Transverse colon (tissue), 4 donors: ENCODE measurements around the gene GCFC2. TPM values are rescaled to one million over a fixed set of nuclear protein-coding genes. Genes with fewer than 3 reads are reported as not detected.

ENCODE experiments used
- DNase-seq: peaks from one replicate; pipeline ENCODE4 v3.0.0-alpha.2; 2019
- H3K27ac ChIP-seq, 4 donors: fragments of 200-600 bp; sonication (generic); 2 replicates each; pipeline ENCODE4 v1.5.1; 2016 to 2018; ENCODE audit warnings: inconsistent platforms in 4 of 4
- H3K27me3 ChIP-seq: fragments of 200-600 bp; sonication (generic); 2 replicates; pipeline ENCODE4 v1.5.1; 2017; ENCODE audit warnings: inconsistent platforms
- H3K36me3 ChIP-seq, 4 donors: fragments of 200-600 bp; sonication (generic); 2 replicates each; pipeline ENCODE4 v1.5.1; 2017 to 2019; ENCODE audit warnings: inconsistent platforms in 4 of 4
- H3K4me1 ChIP-seq, 4 donors: fragments of 200-600 bp; sonication (generic); 2 replicates each; pipeline ENCODE4 v1.5.1; 2017 to 2020; ENCODE audit warnings: inconsistent platforms in 4 of 4
- H3K4me3 ChIP-seq, 4 donors: fragments of 200-600 bp; sonication (generic); 1 replicate in 1 of 4; 2 replicates in 3 of 4; pipeline versions ENCODE4 v1.5.1 to v1.6.1; 2017 to 2019; ENCODE audit warnings: inconsistent platforms in 4 of 4
- H3K9me3 ChIP-seq, 2 donors: fragments of 200-600 bp; sonication (generic); 2 replicates each; pipeline ENCODE4 v1.5.1; 2017 to 2019; ENCODE audit warnings: inconsistent platforms in 2 of 2
- EP300 ChIP-seq: sonication (generic); formaldehyde crosslinking; IDR thresholded peaks from one replicate; pipeline ENCODE4 v1.6.1; 2017; ENCODE audit warnings: antibody characterized with exemption, low read depth
- POLR2A ChIP-seq: fragments of 450-650 bp; IDR thresholded peaks from one replicate; pipeline ENCODE4 v1.6.1; 2016; ENCODE audit warnings: antibody characterized with exemption, mild to moderate bottlenecking, moderate library complexity
- POLR2AphosphoS5 ChIP-seq, 3 donors: sonication (generic); formaldehyde crosslinking; IDR thresholded peaks; one replicate each; pipeline ENCODE4 v1.6.1; 2016; ENCODE audit warnings: antibody characterized with exemption in 3 of 3
- WGBS, 2 donors: methylation state at CpG; one replicate each; pipeline ENCODE4 v1.1.5; 2018; ENCODE audit warnings: low coverage in 1 of 2; 5-methylcytosine and 5-hydroxymethylcytosine counted together
- in situ Hi-C, 4 donors: fragments of 200-750 bp; cut with MboI; loops; one replicate each; pipeline versions ENCODE4 v1.15.0 to v1.15.1; 2017; ENCODE audit warnings: low sequenced_read_pairs in 3 of 4, low pct_ligation_motif_present in 1 of 4, low pct_unique_long_range_greater_than_20kb in 1 of 4
- intact Hi-C: fragments of 100-400 bp; cut with DNase I; formaldehyde crosslinking; loops from one replicate; pipeline ENCODE4 v1.15.1; 2023; ENCODE audit warnings: low total_unique reads
- total RNA-seq, 4 donors: library from RNA; depleted of rRNA; stranded (reverse); fragments of >200 nt; gene quantifications; one replicate each; pipeline ENCODE4 v1.1.0, GENCODE V29; 2016
- TF ChIP-seq, protein P1 (sequence below), 5 experiments: fragments of 200-600 bp in 3 of 5; fragments of 450-650 bp in 2 of 5; sonication (generic) in 3 of 5; IDR thresholded peaks; 1 replicate in 2 of 5; 2 replicates in 3 of 5; pipeline ENCODE4 v1.5.1; 2016 to 2017; ENCODE audit warnings: antibody characterized with exemption in 5 of 5, inconsistent platforms in 3 of 5, mild to moderate bottlenecking in 2 of 5, moderate library complexity in 1 of 5

The GCFC2 gene
- total RNA-seq, 4 donors from 2014 or later: 18.2 to 43.2 (median 27.3) TPM

DNA sequence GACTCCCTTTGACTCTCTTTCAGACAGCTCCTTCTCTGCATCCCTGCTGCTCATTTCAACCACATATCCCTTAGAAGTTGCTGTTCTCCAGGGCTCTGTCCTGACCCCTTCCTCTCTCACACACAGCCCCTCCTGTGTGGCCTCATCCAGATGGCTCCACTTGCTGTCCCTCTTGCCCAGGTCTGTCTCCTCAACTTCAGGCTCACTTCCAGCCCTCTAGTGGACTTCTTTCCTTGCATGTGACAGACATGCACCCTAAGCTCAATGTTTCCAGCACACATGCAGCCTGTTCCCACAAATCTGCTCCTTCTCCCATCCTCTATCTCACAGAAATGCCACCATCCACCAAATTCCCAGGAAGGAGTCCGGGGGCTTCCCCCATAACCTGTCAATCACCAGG, 73.1 kb downstream of the GCFC2 start:
- in situ Hi-C loops (no loop called here), intact Hi-C loops (no loop called here)
- TF ChIP-seq POLR2A (no peak), EP300 (no peak), POLR2AphosphoS5 (IDR thresholded peaks at IDR 0.05) (no peak)
- TF ChIP-seq, protein P1, sequence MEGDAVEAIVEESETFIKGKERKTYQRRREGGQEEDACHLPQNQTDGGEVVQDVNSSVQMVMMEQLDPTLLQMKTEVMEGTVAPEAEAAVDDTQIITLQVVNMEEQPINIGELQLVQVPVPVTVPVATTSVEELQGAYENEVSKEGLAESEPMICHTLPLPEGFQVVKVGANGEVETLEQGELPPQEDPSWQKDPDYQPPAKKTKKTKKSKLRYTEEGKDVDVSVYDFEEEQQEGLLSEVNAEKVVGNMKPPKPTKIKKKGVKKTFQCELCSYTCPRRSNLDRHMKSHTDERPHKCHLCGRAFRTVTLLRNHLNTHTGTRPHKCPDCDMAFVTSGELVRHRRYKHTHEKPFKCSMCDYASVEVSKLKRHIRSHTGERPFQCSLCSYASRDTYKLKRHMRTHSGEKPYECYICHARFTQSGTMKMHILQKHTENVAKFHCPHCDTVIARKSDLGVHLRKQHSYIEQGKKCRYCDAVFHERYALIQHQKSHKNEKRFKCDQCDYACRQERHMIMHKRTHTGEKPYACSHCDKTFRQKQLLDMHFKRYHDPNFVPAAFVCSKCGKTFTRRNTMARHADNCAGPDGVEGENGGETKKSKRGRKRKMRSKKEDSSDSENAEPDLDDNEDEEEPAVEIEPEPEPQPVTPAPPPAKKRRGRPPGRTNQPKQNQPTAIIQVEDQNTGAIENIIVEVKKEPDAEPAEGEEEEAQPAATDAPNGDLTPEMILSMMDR (IDR thresholded peaks at IDR 0.05): no peak
- H3K27ac ChIP-seq: no peak overlapping the region
- H3K4me1 ChIP-seq: peaks cover 0 to 5% (median 0%) of the 10 kb centered on the region in 4 donors
- DNase-seq: no peak
- no peaks in the 10 kb centered on the region for H3K36me3 ChIP-seq
- H3K9me3 ChIP-seq: no peaks in the 10 kb centered on the region
- peaks cover 4% of the 10 kb centered on the region for H3K27me3 ChIP-seq
- WGBS, 2 donors: 52 to 83% methylated on average over 1 of the region's 1 CpG
- H3K4me3 ChIP-seq: no peak overlapping the region

DNA sequence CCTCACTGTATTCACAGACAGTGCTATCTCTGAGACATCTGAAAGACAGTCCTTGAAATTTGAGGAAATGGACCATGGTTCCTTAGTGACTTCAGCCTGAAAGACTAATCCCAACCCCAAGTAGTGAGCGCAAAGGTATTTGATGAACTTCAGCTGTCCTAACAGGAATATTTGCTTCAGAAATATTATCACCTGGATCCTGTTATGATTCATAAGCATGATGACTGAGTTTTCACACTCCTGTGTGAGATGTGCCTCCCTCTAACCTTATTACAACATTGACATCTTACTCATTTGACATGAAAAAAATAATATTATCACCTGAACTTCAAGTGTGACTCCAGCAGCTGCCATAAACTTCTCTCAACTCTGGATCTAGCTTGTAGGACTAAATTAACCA, 75.8 kb downstream of the GCFC2 start:
- in situ Hi-C loops: no loop called here
- no peak for DNase-seq
- TF ChIP-seq EP300 (no peak), POLR2AphosphoS5 (IDR thresholded peaks at IDR 0.05) (no peak), POLR2A (no peak)
- TF ChIP-seq, protein P1 (IDR thresholded peaks at IDR 0.05): no peak
- Histone ChIP-seq H3K9me3 (no peaks in the 10 kb centered on the region), H3K27ac (no peak overlapping the region), H3K4me1 (no peaks in the 10 kb centered on the region), H3K27me3 (peaks cover 4% of the 10 kb centered on the region), H3K4me3 (no peak overlapping the region), H3K36me3 (no peaks in the 10 kb centered on the region)
- 57% methylated on average over 1 of the region's 1 CpG; no CpG with 5 or more reads in 1 of the 2 donors for WGBS, 2 donors
- intact Hi-C loops: no loop called here

DNA sequence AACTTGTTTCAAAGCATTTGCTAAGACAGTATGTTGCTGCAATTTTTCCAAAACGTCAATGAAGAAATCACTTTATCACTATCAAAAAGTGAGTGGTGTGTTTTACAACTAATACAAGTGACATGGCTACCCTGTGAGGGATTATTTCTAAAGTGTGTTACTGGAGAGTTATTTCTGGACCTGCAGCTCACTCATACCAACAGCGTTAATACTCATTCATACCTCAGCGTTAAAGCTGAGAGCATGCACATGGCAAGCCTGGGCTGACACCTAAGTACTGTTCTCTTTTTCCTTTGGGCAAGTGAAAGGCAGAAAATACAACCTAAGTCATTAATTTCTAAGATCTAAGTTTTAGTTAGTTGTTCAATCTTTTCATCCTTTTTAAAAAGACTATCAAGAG, 77.1 kb downstream of the GCFC2 start:
- no peak for DNase-seq
- Histone ChIP-seq H3K9me3 (no peaks in the 10 kb centered on the region), H3K4me1 (no peaks in the 10 kb centered on the region), H3K36me3 (no peaks in the 10 kb centered on the region), H3K27me3 (peaks cover 12% of the 10 kb centered on the region), H3K4me3 (no peak overlapping the region), H3K27ac (no peak overlapping the region)
- TF ChIP-seq, protein P1 (IDR thresholded peaks at IDR 0.05): no peak
- TF ChIP-seq EP300 (no peak), POLR2A (no peak), POLR2AphosphoS5 (IDR thresholded peaks at IDR 0.05) (no peak)
- WGBS, 2 donors: 67 to 69% methylated on average over 2 to 3 of the region's 3 CpGs
- intact Hi-C loops: no loop called here
- in situ Hi-C loops: no loop called here

DNA sequence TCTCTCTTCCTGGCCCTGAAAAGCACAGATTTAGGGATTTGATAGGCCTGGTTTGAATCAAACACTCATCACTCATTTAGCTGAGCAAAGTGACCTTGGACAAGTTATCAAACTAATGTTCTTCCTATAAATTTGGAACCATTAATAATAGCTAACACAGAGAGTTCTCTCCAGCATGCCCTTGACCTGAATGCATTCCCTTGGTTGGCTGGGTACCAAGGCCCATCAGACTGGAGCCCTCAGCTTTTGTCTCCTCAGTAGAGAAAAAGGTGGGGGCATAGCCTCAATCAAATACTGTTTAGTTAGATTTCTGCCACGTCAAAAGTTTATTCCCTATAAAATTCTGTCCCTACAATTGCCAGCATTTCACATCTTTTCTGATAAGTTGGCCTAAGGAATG, 77.9 kb downstream of the GCFC2 start:
- DNase-seq: no peak
- Histone ChIP-seq H3K27me3 (peaks cover 18% of the 10 kb centered on the region), H3K9me3 (no peaks in the 10 kb centered on the region), H3K36me3 (no peaks in the 10 kb centered on the region), H3K4me3 (no peak overlapping the region), H3K27ac (no peak overlapping the region), H3K4me1 (no peaks in the 10 kb centered on the region)
- in situ Hi-C loops (no loop called here), intact Hi-C loops (no loop called here)
- TF ChIP-seq POLR2A: no peak
- TF ChIP-seq POLR2AphosphoS5 (IDR thresholded peaks at IDR 0.05): no peak
- TF ChIP-seq, protein P1 (IDR thresholded peaks at IDR 0.05): no peak
- WGBS, 2 donors: 60 to 74% methylated on average over 1 of the region's 1 CpG
